ENCODE results near the gene TAF1.
"Not testable (repeated sequence)": the region's sequence is repeated elsewhere in the genome, so short reads cannot be mapped to it uniquely, and the experiment has no call there.

The TAF1 gene

DNA sequence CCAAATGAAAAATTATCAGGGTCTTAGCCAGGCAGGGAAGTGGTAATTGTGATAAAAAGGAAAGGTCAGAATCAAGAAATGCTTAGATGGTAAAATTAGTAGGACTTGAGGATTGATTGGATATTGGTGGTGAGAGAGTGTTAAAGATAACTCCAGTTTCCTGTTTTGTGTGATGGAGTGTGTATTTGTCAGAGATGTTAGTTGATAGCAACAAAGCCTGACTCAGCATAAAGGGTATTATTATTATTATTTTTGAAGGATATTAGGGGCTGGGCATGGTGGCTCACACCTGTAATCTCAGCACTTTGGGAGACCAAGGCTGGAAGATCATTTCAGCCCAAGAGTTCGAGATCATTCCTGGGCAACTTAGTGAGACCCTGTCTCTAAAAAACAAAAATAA, 143.1 kb downstream of the TAF1 start:
- no peak for DNase-seq

- DNase-seq: no peak
These were observed 144.0 kb downstream of the TAF1 start for GRCh38 chrX:71510161-71510560.

DNA sequence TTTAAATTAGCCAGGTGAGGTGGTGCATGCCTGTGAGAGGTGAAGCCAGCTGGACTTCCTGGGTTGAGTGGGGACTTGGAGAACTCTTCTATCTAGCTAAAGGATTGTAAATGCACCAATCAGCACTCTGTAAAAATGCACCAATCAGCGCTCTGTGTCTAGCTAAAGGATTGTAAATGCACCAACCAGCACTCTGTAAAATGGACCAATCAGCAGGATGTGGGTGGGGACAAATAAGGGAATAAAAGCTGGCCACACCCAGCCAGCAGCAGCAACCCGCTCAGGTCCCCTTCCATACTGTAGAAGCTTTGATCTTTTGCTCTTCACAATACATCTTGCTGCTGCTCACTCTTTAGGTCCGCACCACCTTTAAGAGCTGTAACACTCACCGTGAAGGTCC, 147.6 kb downstream of the TAF1 start:
- not testable (repeated sequence) for DNase-seq

GRCh38 chrX:71514367-71515037, 148.3 kb downstream of the TAF1 start:
- DNase-seq: no peak

GRCh38 chrX:71515038-71515396, 148.9 kb downstream of the TAF1 start:
- no peak for DNase-seq
